Tongue (tissue), 1 donor: ENCODE data around the gene STARD9. TPM values are rescaled to one million over a fixed set of nuclear protein-coding genes. Genes with fewer than 3 reads are reported as not detected.

Experiments
- total RNA-seq: library from RNA; depleted of rRNA; stranded (reverse); fragments of >200 nt; gene quantifications from one replicate; pipeline ENCODE4 v1.2.3, GENCODE V29; 2014

STARD9 gene
- total RNA-seq, 1 donor from 2014 or later: 31.1 TPM

Other genes starting within 250 kb of the STARD9 start
- 336 TPM for gene CAPN3, start 216.1 kb upstream of the STARD9 start, total RNA-seq
- gene ZNF106, start 84.5 kb upstream of the STARD9 start, total RNA-seq: 328 TPM
- gene SNAP23, start 80.0 kb upstream of the STARD9 start, total RNA-seq: 69.4 TPM
- gene LRRC57, start 26.8 kb upstream of the STARD9 start, total RNA-seq: 29.1 TPM
- 46.2 TPM for gene HAUS2, start 26.8 kb upstream of the STARD9 start, total RNA-seq
- gene CDAN1, start 161.5 kb downstream of the STARD9 start, total RNA-seq: 11.0 TPM